ENCODE data around the gene CELSR1.
"Not testable (repeated sequence)": the region's sequence is repeated elsewhere in the genome, so short reads cannot be mapped to it uniquely, and the experiment has no call there.

Gene CELSR1

DNA sequence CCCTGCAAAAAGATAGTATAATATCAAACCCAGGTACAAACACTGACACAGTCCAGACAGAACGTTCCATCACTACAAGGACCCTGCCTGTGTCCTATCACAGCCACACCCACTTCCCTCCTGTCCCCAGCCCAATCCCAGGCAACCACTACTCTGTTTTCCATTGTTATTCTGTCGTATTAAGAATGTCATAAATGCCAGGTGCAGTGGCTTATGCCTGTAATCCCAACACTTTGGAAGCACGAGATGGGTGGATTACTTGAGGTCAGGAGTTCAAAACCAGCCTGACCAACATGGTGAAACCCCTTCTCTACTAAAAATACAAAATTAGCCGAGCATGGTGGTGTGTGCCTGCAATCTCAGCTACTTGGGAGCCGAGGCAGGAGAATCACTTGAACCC is 112.9 kb downstream of the CELSR1 start:
- DNase-seq (ENCODE audit: low read depth in 2 of 2), result no peak

DNA sequence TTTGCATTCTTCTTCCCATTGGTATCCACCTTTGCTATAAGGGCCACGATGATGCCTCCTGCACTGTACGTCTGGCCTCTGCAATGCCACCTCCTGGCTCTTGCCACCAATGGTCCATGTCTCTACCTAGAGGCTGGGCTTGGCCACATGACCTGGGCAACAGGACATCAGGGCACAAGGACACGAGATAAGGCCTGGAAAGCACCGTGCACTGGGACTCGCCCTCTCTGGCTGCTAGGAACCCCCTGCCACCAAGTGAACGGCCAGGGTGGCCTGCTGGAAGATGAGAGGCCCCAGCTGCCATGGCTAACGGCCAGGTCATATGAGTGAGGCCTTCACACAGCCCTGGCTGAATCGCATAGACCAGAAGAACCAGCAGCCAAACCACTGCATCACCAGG is 114.5 kb downstream of the CELSR1 start:
- no peak for DNase-seq (ENCODE audit: low read depth in 2 of 2)

GRCh38 chr22:46421267-46421666 is 116.2 kb downstream of the CELSR1 start:
- no peak for DNase-seq (ENCODE audit: low read depth in 2 of 2)

DNA sequence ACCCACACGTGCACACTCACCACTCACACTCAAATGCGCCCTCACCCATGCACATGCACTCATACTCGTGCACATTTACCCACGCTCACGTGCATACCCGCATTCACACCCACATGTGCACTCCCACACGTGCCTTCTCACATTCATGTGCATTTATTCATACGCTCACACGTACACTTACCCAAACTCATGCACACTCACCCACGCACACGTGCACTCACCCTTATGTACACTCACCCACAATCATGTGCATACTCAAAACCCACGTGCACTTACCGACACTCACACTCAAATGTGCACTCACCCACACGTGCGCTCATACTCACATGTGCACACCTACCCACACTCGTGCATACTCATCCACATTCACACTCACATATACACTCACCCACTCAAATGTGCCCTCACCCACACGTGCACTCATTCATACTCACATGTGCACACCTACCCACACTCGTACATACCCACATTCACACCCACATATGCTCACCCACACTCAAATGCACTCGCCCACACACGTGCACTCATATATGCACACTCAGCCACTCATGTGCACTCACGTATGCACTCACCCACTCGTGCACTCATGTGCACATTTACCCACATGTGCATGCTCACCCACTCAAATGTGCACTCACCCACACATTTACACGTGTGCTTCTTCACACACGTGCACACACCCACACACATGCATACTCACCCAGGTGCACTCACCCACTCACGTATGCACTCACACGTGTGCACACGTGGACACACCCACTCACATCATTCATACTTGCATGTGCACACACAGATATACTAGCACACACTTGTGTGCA is 117.5 kb downstream of the CELSR1 start:
- DNase-seq (ENCODE audit: low read depth in 2 of 2), result no peak

DNA sequence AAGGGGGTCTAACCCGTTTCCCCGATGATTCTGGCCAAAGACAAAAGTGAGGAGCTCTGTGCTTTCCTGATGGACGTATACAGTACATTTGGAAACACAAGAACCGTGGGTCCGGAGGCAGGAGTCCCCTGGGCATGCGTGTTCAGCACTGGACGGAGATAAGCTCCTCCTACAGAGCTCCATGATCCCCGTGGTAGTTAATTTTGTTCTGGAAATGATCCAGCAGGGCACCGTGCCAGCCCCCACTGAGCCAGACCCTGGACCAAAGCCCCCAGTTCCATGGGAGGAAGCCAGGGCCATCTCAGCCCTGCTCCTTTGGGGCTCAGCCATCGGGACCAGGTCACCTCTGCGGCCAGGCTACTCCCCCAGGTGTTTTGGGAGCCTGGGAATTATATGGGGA is 118.6 kb downstream of the CELSR1 start:
- DNase-seq (ENCODE audit: low read depth in 2 of 2), result no peak

GRCh38 chr22:46417769-46418168 is 119.7 kb downstream of the CELSR1 start:
- DNase-seq (ENCODE audit: low read depth in 2 of 2), result no peak

GRCh38 chr22:46416891-46417580 is 120.4 kb downstream of the CELSR1 start:
- no peak for DNase-seq (ENCODE audit: low read depth in 2 of 2)

DNA sequence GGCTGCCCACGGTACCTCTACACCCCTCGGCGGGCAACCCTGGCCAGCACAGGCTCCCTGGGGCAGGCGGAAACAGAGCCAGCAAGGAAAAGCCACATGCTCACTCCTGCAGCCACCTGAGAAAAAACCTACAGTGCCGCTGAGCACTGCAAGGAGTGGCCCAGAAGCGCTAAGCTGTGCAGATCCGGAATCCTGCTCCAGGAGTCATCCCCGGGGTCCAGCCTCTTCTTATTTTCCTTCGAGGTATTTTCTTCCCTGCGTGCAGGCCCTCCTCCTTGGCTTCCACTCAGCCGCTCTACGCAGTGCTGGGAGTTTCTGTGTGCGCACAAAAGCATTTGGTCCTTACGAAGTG is 120.9 kb downstream of the CELSR1 start:
- DNase-seq (ENCODE audit: low read depth in 2 of 2), result no peak

DNA sequence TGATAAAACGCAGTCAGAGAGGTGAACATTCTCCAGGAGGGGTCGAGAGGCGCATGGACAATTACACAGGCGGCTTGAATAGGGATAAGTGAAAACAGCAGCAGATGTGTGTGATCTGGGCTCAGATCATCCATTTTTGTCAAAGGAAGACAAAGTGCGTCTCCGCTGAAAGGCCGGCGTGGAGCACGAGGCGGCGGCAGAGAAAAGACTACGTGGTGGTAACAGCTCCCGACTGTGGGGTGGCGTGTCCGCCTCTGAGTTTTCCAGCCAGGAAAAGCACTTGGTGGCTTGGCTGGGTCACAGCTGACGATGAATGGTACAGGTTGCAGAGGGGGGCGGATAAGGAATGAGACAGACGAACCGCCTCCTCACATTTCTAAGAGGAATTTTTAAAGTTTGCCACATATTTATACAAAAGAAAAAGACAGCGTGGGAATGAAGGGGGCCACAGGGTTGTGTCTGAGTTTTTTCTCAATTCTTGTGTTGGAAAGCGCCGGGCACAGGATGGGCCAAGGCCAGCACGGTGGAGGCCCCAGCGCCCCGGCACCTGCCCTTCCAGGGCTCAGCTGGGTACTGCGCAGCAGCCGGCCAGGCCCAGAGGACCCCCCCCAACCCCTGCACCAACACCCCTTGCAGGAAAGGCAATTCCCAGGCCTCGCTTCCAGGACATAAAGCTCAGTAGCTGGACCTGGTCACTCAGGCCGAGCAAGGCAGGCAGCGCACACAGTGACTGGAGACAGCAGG is 121.5 kb downstream of the CELSR1 start:
- DNase-seq (ENCODE audit: low read depth in 2 of 2), result no peak

DNA sequence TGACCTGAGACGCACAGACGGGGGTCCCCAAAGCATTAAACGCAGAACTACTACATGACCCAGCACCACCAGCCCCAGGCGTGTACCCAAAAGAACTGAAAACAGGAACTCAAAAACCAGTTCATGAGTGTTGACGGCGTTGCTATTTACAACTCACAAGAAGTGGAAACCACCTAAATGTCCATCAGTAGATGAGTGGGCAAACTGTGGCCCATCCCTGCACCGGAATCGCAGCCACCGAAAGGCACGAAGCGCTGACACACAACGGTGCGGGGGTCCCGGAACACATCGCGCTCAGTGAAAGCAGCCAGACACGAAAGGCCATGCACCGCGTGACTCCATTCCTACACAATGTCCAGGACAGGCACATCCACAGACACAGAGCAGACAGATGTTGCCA is 122.7 kb downstream of the CELSR1 start:
- DNase-seq (ENCODE audit: low read depth in 2 of 2), result no peak

DNA sequence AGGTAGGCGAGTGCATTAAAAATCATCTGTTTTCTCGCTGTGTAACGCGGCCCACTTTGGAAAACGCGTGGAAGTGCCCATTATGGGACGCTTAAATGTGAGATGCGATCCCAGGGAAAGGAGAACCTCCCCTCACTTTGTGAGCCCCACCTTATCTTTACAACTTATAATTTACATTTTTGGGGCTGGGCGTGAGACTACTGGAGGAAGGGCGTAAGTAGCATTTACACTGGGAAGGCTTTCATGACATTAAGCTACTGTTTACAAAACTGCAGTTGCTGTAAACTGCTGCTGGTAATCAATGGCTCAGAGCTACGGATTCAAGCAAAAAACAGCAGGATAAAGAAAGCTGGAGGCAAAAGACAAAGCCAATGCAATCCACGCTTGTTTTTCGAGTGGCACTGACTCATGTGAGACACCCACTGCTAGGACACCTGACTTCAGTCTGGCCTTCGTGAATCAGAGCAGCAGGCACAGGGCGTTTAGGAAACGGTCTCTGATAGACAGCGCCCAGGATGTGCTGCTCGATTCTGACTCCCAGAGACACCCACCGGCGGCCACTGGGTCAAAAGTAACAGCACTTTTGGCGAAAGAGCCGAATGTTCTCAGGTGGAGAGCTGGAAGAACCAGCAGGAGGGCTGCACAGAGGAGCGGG is 123.6 kb downstream of the CELSR1 start:
- DNase-seq (ENCODE audit: low read depth in 2 of 2), result no peak

- DNase-seq (ENCODE audit: low read depth in 2 of 2), result no peak
Measured at GRCh38 chr22:46411347-46411746, 126.1 kb downstream of the CELSR1 start.

- DNase-seq (ENCODE audit: low read depth in 2 of 2), result no peak
Measured at GRCh38 chr22:46410291-46410808, 127.1 kb downstream of the CELSR1 start.

DNA sequence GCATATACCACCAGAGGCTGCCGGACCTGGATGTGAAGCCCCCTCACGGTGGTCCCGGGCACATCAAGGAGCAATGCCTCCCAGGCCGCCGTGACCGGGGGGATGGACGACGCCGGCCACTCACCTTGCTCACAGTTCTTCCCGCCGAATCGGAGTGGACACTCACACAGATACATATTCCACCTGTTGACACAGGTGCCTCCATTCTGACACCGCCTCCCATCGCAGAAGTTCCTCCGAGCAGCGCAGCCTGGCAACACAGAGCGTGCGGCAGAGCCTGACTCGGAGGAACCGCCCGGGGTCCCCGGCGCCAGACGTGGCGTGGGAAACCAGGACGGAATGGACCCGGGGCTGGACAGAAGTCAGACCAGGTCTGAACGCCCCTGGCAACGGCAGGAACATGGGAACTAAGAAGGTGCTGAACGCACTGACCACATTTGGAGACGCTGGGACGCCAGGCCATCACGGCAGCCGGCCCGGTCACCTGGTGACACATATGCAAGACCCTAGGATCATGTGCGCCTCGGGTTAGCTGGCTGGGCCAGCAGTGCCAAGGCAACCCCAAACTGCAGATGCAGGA is 127.7 kb downstream of the CELSR1 start:
- no peak for DNase-seq (ENCODE audit: low read depth in 2 of 2)

- DNase-seq (ENCODE audit: low read depth in 2 of 2), result no peak
Measured at GRCh38 chr22:46408568-46409506, 128.6 kb downstream of the CELSR1 start.

DNA sequence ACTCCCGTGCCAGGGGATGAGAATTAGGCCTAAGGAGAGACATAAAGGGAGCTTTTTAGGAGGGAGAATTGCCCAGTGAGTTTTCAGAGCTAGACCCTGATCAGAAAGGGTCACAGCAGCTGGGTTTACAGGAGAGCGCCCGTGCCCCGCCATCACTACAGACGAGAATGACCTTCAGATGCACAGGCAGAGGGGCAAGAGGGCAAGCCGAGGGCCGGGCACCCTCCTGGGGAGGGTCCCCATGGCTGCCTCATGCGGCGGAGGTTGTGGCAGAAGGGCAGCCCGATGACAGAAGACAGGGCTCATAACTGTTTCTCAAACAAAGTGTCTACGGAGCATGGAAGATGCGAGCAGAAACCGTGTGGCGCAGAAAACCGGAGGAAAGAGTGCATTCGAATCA is 129.7 kb downstream of the CELSR1 start:
- DNase-seq (ENCODE audit: low read depth in 2 of 2), result no peak

DNA sequence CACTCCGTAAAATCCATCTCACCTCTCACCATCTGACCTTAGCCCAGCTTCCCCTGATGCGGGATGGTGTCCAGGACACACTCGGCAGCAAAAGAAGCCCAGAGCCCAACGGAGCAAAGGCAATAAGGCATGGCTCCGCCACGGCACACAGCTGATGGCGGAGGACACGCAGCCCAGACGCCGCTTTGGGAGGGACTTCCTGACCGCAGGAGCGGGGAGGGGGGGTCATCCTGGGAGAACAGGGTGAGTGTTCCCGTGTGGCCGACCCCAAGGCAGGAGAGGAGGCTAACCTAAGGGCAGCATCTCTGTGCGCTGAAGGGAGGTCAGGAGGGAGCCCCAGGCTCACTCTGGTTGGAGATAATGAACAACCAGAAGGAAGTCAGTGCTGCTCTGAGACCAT is 130.6 kb downstream of the CELSR1 start:
- DNase-seq (ENCODE audit: low read depth in 2 of 2), result no peak

- no peak for DNase-seq (ENCODE audit: low read depth in 2 of 2)
Measured at GRCh38 chr22:46406349-46406748, 131.1 kb downstream of the CELSR1 start.

GRCh38 chr22:46405901-46406300 is 131.5 kb downstream of the CELSR1 start:
- no peak for DNase-seq (ENCODE audit: low read depth in 2 of 2)

- not testable (repeated sequence) for DNase-seq (ENCODE audit: low read depth in 2 of 2)
Measured at GRCh38 chr22:46403880-46404279, 133.5 kb downstream of the CELSR1 start.
